Testis (tissue), 3 donors: ENCODE results near the gene CENPP. TPM values are rescaled to one million over a fixed set of nuclear protein-coding genes. Genes with fewer than 3 reads are reported as not detected.

Experiments used
- DNase-seq: peaks from one replicate; pipeline ENCODE4 v3.0.0-alpha.2; 2019
- H3K27ac ChIP-seq, 2 donors: fragments of 200-600 bp; sonication (generic); one replicate each; pipeline ENCODE4 v1.5.1; 2019
- H3K27me3 ChIP-seq: fragments of 200-600 bp; sonication (generic); one replicate; pipeline ENCODE4 v1.5.1; 2019
- H3K36me3 ChIP-seq: fragments of 200-600 bp; sonication (generic); one replicate; pipeline ENCODE4 v1.5.1; 2017; ENCODE audit warnings: low read depth; ENCODE audit errors: missing control alignments
- H3K4me1 ChIP-seq: fragments of 200-600 bp; sonication (generic); one replicate; pipeline ENCODE4 v1.5.1; 2019
- H3K4me3 ChIP-seq, 2 donors: fragments of 200-600 bp; sonication (generic); one replicate each; pipeline ENCODE4 v1.5.1; 2017 to 2019
- H3K9me3 ChIP-seq: fragments of 200-600 bp; sonication (generic); one replicate; pipeline ENCODE4 v1.5.1; 2017
- CTCF ChIP-seq, 3 experiments: fragments of 450-650 bp in 2 of 3; fragments of 200-600 bp in 1 of 3; sonication (generic) in 1 of 3; IDR thresholded peaks; one replicate each; pipeline ENCODE4 v1.5.1; 2016 to 2019; ENCODE audit warnings: antibody characterized with exemption in 3 of 3, mild to moderate bottlenecking in 2 of 3, moderate library complexity in 1 of 3
- POLR2A ChIP-seq: fragments of 450-650 bp; IDR thresholded peaks from one replicate; pipeline ENCODE4 v1.6.1; 2017; ENCODE audit warnings: antibody characterized with exemption, mild to moderate bottlenecking, moderate library complexity
- WGBS, 2 donors: methylation state at CpG; one replicate each; pipeline ENCODE4 v1.1.5; 2018; 5-methylcytosine and 5-hydroxymethylcytosine counted together
- intact Hi-C: fragments of 100-400 bp; cut with DNase I; formaldehyde crosslinking; loops from one replicate; pipeline ENCODE4 v1.15.1; 2023; ENCODE audit warnings: low total_unique reads
- polyA plus RNA-seq: library from polyadenylated mRNA; stranded (reverse); fragments of 350-450 nt; fragmentation: Illumina TruSeq; extraction: RNeasy Lipid Tissue Mini Kit (QIAGEN cat#74804); gene quantifications from one replicate; pipeline ENCODE4 v1.2.3, GENCODE V29; 2014; ENCODE audit warnings: low read depth, low replicate concordance; ENCODE audit not compliant: insufficient read depth
- total RNA-seq, 2 donors: library from RNA; depleted of rRNA; stranded (reverse); fragments of >200 nt; gene quantifications; one replicate each; pipeline ENCODE4 v1.2.3, GENCODE V29; 2016

CENPP gene
- total and polyA plus RNA-seq, 3 donors from 2014 or later: 8.1 to 12.1 (median 9.6) TPM

GRCh38 chr9:92439921-92440750, 114.4 kb downstream of the CENPP start:
- 77 to 92% methylated on average over 5 of the region's 5 CpGs for WGBS, 2 donors
- Histone ChIP-seq H3K36me3 (no peaks in the 10 kb centered on the region), H3K4me3 (no peak overlapping the region), H3K9me3 (no peaks in the 10 kb centered on the region), H3K27me3 (no peaks in the 10 kb centered on the region), H3K27ac (no peak overlapping the region), H3K4me1 (peaks cover 5% of the 10 kb centered on the region)
- no peak for DNase-seq
- TF ChIP-seq CTCF (IDR thresholded peaks at IDR 0.05) (no peak), POLR2A (no peak)
- intact Hi-C loops: no loop called here

- H3K27ac ChIP-seq: no peak overlapping the region
- H3K9me3 ChIP-seq: no peaks in the 10 kb centered on the region
- TF ChIP-seq POLR2A (no peak), CTCF (IDR thresholded peaks at IDR 0.05) (no peak)
- DNase-seq: no peak
- WGBS, 2 donors: 87 to 94% methylated on average over 6 of the region's 6 CpGs
- intact Hi-C loops: no loop called here
- H3K4me1 ChIP-seq: peaks cover 3% of the 10 kb centered on the region
- no peaks in the 10 kb centered on the region for H3K36me3 ChIP-seq
- no peaks in the 10 kb centered on the region for H3K27me3 ChIP-seq
- H3K4me3 ChIP-seq: no peak overlapping the region
Measured at GRCh38 chr9:92440751-92441046, 114.9 kb downstream of the CENPP start.

DNA sequence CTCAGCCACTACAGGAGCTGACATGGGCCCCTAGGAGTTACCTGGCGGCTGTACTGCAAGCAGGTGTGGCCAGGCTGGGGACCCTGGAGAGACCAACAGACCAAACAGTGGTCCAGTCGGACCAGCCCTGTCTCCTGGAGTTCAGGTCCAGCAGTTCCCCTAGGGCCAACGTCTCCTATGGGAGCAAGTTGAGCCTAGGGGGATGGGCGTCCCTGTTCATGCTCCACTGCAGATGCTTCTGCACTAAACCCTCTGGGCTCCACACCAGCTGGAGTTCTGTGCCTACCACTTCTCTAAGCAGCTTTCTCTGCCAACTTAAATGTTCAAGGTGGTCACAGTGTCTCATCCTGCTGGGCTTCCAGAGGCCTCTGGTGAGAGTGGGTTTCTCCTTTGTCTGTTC, 119.1 kb downstream of the CENPP start:
- H3K4me1 ChIP-seq: no peaks in the 10 kb centered on the region
- TF ChIP-seq POLR2A (no peak), CTCF (IDR thresholded peaks at IDR 0.05) (no peak)
- H3K9me3 ChIP-seq: no peaks in the 10 kb centered on the region
- WGBS, 2 donors: 87 to 98% methylated on average over 3 to 4 of the region's 4 CpGs
- no peak for DNase-seq
- no peak overlapping the region for H3K27ac ChIP-seq
- H3K4me3 ChIP-seq: no peak overlapping the region
- H3K27me3 ChIP-seq: no peaks in the 10 kb centered on the region
- no peaks in the 10 kb centered on the region for H3K36me3 ChIP-seq
- intact Hi-C loops: no loop called here

DNA sequence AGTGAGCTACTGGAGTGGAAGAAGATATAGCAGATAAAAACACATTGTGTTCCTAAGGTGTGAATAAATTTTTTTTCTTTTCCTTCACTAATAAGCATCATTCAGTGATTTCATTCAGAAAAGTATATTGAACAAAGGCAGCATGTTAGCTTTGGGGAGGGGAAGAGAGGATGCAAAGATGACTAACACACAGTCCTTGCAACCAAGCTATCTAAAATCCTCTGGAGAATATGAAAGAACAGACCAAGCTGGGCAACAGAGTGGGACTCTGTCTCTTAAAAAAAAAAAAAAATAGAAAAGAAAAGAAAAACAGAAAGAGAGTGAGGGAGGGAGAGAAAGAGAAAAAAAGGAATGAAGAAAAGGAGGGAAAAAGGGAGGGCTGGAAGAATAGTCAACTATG, 120.8 kb downstream of the CENPP start:
- intact Hi-C loops: no loop called here
- Histone ChIP-seq H3K9me3 (no peaks in the 10 kb centered on the region), H3K36me3 (no peaks in the 10 kb centered on the region), H3K27me3 (no peaks in the 10 kb centered on the region), H3K4me1 (no peaks in the 10 kb centered on the region), H3K4me3 (no peak overlapping the region), H3K27ac (no peak overlapping the region)
- no peak for TF ChIP-seq POLR2A
- TF ChIP-seq CTCF (IDR thresholded peaks at IDR 0.05): no peak
- DNase-seq: no peak

DNA sequence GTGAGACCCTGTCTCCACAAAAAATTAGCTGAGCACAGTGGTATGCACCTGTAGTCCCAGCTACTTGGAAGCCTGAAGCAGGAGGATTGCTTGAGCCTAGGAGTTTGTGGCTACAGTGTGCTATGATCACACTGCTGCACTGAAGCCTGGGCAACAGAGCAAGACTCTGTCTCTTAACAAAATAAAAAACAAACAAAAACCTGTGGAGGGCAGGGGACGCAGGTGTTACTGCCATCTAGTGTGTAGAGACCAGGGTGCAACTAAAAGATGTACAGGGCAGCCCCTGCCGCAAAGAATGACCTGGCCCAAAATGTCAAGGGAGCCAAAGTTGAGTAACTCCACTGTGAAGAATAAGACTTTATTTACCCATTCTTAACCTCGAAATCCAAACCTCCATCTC, 129.5 kb downstream of the CENPP start:
- intact Hi-C loops: no loop called here
- Histone ChIP-seq H3K27ac (no peak overlapping the region), H3K27me3 (no peaks in the 10 kb centered on the region), H3K9me3 (no peaks in the 10 kb centered on the region), H3K4me3 (no peak overlapping the region), H3K36me3 (no peaks in the 10 kb centered on the region), H3K4me1 (no peaks in the 10 kb centered on the region)
- TF ChIP-seq POLR2A: no peak
- no peak for DNase-seq
- 84 to 91% methylated on average over 3 of the region's 3 CpGs for WGBS, 2 donors
